HepG2 (cell line): Measurements from ENCODE around the gene ICE2. TPM values are rescaled to one million over a fixed set of nuclear protein-coding genes. Genes with fewer than 3 reads are reported as not detected.

Source experiments
- ETV5 ChIP-seq: IDR thresholded peaks from 2 replicates; pipeline ENCODE4 v1.6.1; 2018; ENCODE audit warnings: missing biosample characterization, missing genetic modification reagents, inconsistent platforms, borderline replicate concordance
- GZF1 ChIP-seq: sonication (generic); formaldehyde crosslinking; IDR thresholded peaks from 2 replicates; pipeline ENCODE4 v1.5.1; 2020; ENCODE audit warnings: mild to moderate bottlenecking, missing genetic modification reagents
- JDP2 ChIP-seq: sonication (generic); formaldehyde crosslinking; IDR thresholded peaks from 2 replicates; pipeline ENCODE4 v1.8.1; 2022; ENCODE audit warnings: missing genetic modification reagents, borderline replicate concordance
- JUND ChIP-seq: sonication (generic); formaldehyde crosslinking; IDR thresholded peaks from 2 replicates; pipeline ENCODE4 v1.8.0; 2022; ENCODE audit warnings: mild to moderate bottlenecking, missing genetic modification reagents
- KDM3A ChIP-seq: IDR thresholded peaks from 2 replicates; pipeline ENCODE4 v1.6.1; 2018; ENCODE audit warnings: low read depth, missing compliant biosample characterization
- RFX3 ChIP-seq: IDR thresholded peaks from 2 replicates; pipeline ENCODE4 v1.6.1; 2016; ENCODE audit warnings: missing biosample characterization, missing genetic modification reagents
- SATB2 ChIP-seq: sonication (generic); formaldehyde crosslinking; IDR thresholded peaks from 2 replicates; pipeline ENCODE4 v1.5.0; 2020; ENCODE audit warnings: missing genetic modification reagents
- SKI ChIP-seq: fragments of 450-650 bp; IDR thresholded peaks from one replicate; pipeline ENCODE4 v1.6.1; 2018; ENCODE audit warnings: mild to moderate bottlenecking; ENCODE audit not compliant: partially characterized antibody
- ZIK1 ChIP-seq: sonication (generic); formaldehyde crosslinking; IDR thresholded peaks from 2 replicates; pipeline ENCODE4 v1.5.0; 2020; ENCODE audit warnings: mild to moderate bottlenecking, low read depth, missing genetic modification reagents, borderline replicate concordance
- ZKSCAN8 ChIP-seq: IDR thresholded peaks from 2 replicates; pipeline ENCODE4 v1.6.1; 2016; ENCODE audit warnings: borderline replicate concordance, missing genetic modification reagents, missing compliant biosample characterization
- ZNF543 ChIP-seq: sonication (generic); formaldehyde crosslinking; IDR thresholded peaks from 2 replicates; pipeline ENCODE4 v1.4.0; 2020; ENCODE audit warnings: mild to moderate bottlenecking, missing genetic modification reagents
- ZNF766 ChIP-seq: sonication (generic); formaldehyde crosslinking; IDR thresholded peaks from 2 replicates; pipeline ENCODE4 v1.5.0; 2020; ENCODE audit warnings: missing genetic modification reagents, borderline replicate concordance
- ZNF781 ChIP-seq: sonication (generic); formaldehyde crosslinking; IDR thresholded peaks from 2 replicates; pipeline ENCODE4 v1.5.1; 2020; ENCODE audit warnings: borderline replicate concordance, mild to moderate bottlenecking, missing genetic modification reagents; ENCODE audit errors: not compliant biosample characterization
- ZSCAN12 ChIP-seq: sonication (generic); formaldehyde crosslinking; IDR thresholded peaks from 2 replicates; pipeline ENCODE4 v1.9.0; 2021; ENCODE audit warnings: mild to moderate bottlenecking, missing genetic modification reagents
- ZSCAN29 ChIP-seq: sonication (generic); formaldehyde crosslinking; conservative IDR thresholded peaks from 2 replicates; pipeline ENCODE4 v1.4.0; 2020; ENCODE audit warnings: mild to moderate bottlenecking, missing genetic modification reagents
- polyA plus RNA-seq, 8 experiments: library from polyadenylated mRNA; depleted of rRNA in 3 of 8; stranded (reverse) in 7 of 8; unstranded in 1 of 8; fragments of >200 nt; fragmentation: Illumina TruSeq in 4 of 8; extraction: Trizol in 4 of 8; gene quantifications; 2 replicates each; pipeline versions ENCODE4 v1.2.1 to v1.2.3, GENCODE V29; 2011 to 2016; ENCODE audit warnings: low read depth in 4 of 8, missing spikeins in 1 of 8, mixed read lengths in 1 of 8; ENCODE audit not compliant: insufficient read depth in 1 of 8
- total RNA-seq, 5 experiments: library from RNA; depleted of rRNA; stranded (reverse); fragments of >200 nt; fragmentation: Illumina TruSeq; extraction: Trizol; gene quantifications; 2 replicates each; pipeline ENCODE4 v1.2.3, GENCODE V29; 2016; ENCODE audit warnings: low read depth in 1 of 5
- TF ChIP-seq, protein P1 (sequence below): sonication (generic); formaldehyde crosslinking; IDR thresholded peaks from 2 replicates; pipeline ENCODE4 v1.5.0; 2020; ENCODE audit warnings: missing genetic modification reagents
- TF ChIP-seq, protein P2 (sequence below): sonication (generic); formaldehyde crosslinking; IDR thresholded peaks from 2 replicates; pipeline ENCODE4 v1.4.0; 2020; ENCODE audit warnings: missing genetic modification reagents
- TF ChIP-seq, protein P3 (sequence below): sonication (generic); formaldehyde crosslinking; IDR thresholded peaks from 2 replicates; pipeline ENCODE4 v1.4.0; 2020; ENCODE audit warnings: missing genetic modification reagents
- TF ChIP-seq, protein P4 (sequence below): sonication (generic); formaldehyde crosslinking; IDR thresholded peaks from 2 replicates; pipeline ENCODE4 v1.8.0; 2022; ENCODE audit warnings: low read depth, missing genetic modification reagents
- TF ChIP-seq, protein P5 (sequence below): sonication (generic); formaldehyde crosslinking; conservative IDR thresholded peaks from 2 replicates; pipeline ENCODE4 v1.5.0; 2020; ENCODE audit warnings: missing genetic modification reagents

ICE2 gene
- total and polyA plus RNA-seq, 2 of the 13 experiments (the other 11 are each of a cell fraction or from before 2014, with no cell fraction given): 24.8 to 26.4 TPM

DNA sequence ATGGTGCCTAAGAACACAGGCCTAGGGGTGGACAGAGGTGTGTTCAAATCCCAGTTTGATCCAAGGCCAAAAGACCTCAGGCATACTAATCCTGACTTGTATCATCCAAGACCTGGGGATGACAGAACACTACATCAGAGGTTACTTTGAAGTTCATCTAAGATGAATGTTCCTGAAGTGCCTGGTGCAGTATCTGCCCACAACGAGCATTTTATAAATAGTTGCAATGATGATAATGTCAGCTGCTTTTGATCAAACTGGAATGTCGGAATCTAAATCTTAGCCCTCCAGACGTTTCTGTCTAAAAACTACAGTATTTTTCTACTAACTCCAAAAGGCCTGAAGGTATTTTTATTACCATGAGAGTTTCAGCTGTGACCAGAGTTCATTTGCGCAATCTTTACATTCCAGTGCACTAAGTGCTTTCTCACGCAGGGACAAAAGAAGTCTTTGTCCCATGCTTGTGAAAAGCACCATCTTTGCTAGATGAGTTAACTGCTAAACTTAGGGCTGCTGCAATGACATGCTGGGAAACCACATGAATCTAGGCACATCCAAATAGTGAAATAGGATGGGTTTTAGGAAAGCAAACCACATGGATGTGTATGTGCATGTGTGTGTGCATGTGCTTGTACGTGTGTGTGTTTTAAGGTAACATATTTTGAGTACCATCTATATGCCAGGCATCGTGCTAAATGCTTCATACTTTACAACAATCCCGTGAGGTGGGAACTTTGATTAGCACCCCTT lies 99.2 kb downstream of the ICE2 start (continued):
- TF ChIP-seq ZKSCAN8 (CRISPR knock-in tag) (peak; percentile 54; the same call in 1 of the 2 replicates), ZNF781 (CRISPR knock-in tag) (no peak), ZSCAN12 (CRISPR knock-in tag) (no peak), GZF1 (CRISPR knock-in tag) (no peak), ZNF766 (CRISPR knock-in tag) (0 out of 2 replicates have a peak, but pooled peaks have one; percentile 47), KDM3A (CRISPR knock-in tag) (peak; percentile 85; the same call in 1 of the 2 replicates), SKI (peak; percentile 54), ZIK1 (CRISPR knock-in tag) (no peak), JDP2 (CRISPR knock-in tag) (no peak), ETV5 (CRISPR knock-in tag) (peak; percentile 12; the same call in 1 of the 2 replicates), JUND (CRISPR knock-in tag) (peak; percentile 67; the same call in 1 of the 2 replicates), ZSCAN29 (CRISPR knock-in tag) (0 out of 2 replicates have a peak, but pooled peaks have one; percentile 85), ZNF543 (CRISPR knock-in tag) (no peak), RFX3 (CRISPR knock-in tag) (no peak), SATB2 (no peak)
- TF ChIP-seq, protein P1, sequence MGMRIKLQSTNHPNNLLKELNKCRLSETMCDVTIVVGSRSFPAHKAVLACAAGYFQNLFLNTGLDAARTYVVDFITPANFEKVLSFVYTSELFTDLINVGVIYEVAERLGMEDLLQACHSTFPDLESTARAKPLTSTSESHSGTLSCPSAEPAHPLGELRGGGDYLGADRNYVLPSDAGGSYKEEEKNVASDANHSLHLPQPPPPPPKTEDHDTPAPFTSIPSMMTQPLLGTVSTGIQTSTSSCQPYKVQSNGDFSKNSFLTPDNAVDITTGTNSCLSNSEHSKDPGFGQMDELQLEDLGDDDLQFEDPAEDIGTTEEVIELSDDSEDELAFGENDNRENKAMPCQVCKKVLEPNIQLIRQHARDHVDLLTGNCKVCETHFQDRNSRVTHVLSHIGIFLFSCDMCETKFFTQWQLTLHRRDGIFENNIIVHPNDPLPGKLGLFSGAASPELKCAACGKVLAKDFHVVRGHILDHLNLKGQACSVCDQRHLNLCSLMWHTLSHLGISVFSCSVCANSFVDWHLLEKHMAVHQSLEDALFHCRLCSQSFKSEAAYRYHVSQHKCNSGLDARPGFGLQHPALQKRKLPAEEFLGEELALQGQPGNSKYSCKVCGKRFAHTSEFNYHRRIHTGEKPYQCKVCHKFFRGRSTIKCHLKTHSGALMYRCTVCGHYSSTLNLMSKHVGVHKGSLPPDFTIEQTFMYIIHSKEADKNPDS: no peak
- TF ChIP-seq, protein P2, sequence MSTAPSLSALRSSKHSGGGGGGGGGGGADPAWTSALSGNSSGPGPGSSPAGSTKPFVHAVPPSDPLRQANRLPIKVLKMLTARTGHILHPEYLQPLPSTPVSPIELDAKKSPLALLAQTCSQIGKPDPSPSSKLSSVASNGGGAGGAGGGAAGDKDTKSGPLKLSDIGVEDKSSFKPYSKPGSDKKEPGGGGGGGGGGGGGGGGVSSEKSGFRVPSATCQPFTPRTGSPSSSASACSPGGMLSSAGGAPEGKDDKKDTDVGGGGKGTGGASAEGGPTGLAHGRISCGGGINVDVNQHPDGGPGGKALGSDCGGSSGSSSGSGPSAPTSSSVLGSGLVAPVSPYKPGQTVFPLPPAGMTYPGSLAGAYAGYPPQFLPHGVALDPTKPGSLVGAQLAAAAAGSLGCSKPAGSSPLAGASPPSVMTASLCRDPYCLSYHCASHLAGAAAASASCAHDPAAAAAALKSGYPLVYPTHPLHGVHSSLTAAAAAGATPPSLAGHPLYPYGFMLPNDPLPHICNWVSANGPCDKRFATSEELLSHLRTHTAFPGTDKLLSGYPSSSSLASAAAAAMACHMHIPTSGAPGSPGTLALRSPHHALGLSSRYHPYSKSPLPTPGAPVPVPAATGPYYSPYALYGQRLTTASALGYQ: peak; percentile 85
- TF ChIP-seq, protein P3, sequence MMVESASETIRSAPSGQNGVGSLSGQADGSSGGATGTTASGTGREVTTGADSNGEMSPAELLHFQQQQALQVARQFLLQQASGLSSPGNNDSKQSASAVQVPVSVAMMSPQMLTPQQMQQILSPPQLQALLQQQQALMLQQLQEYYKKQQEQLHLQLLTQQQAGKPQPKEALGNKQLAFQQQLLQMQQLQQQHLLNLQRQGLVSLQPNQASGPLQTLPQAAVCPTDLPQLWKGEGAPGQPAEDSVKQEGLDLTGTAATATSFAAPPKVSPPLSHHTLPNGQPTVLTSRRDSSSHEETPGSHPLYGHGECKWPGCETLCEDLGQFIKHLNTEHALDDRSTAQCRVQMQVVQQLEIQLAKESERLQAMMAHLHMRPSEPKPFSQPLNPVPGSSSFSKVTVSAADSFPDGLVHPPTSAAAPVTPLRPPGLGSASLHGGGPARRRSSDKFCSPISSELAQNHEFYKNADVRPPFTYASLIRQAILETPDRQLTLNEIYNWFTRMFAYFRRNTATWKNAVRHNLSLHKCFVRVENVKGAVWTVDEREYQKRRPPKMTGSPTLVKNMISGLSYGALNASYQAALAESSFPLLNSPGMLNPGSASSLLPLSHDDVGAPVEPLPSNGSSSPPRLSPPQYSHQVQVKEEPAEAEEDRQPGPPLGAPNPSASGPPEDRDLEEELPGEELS (CRISPR knock-in tag): peak; percentile 88
- TF ChIP-seq, protein P4, sequence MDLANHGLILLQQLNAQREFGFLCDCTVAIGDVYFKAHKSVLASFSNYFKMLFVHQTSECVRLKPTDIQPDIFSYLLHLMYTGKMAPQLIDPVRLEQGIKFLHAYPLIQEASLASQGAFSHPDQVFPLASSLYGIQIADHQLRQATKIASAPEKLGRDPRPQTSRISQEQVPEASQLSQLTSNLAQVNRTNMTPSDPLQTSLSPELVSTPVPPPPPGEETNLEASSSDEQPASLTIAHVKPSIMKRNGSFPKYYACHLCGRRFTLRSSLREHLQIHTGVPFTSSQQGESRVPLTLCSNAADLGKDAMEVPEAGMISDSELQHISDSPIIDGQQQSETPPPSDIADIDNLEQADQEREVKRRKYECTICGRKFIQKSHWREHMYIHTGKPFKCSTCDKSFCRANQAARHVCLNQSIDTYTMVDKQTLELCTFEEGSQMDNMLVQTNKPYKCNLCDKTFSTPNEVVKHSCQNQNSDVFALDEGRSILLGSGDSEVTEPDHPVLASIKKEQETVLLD (CRISPR knock-in tag): no peak
- TF ChIP-seq, protein P5, sequence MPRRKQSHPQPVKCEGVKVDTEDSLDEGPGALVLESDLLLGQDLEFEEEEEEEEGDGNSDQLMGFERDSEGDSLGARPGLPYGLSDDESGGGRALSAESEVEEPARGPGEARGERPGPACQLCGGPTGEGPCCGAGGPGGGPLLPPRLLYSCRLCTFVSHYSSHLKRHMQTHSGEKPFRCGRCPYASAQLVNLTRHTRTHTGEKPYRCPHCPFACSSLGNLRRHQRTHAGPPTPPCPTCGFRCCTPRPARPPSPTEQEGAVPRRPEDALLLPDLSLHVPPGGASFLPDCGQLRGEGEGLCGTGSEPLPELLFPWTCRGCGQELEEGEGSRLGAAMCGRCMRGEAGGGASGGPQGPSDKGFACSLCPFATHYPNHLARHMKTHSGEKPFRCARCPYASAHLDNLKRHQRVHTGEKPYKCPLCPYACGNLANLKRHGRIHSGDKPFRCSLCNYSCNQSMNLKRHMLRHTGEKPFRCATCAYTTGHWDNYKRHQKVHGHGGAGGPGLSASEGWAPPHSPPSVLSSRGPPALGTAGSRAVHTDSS: no peak
